Mucosa of descending colon (tissue), 3 donors: ENCODE measurements around the gene SH2D2A. TPM values are rescaled to one million over a fixed set of nuclear protein-coding genes. Genes with fewer than 3 reads are reported as not detected.

Source experiments
- ATAC-seq: fragments of 200-7000 bp; cut with Tn5 transposase; one replicate; pipeline ENCODE4 v1.9.1; 2020; ENCODE audit warnings: mild to moderate bottlenecking, moderate library complexity
- DNase-seq, 3 donors: peaks; one replicate each; pipeline ENCODE4 v3.0.0-alpha.2; 2020
- H3K36me3 ChIP-seq: fragments of 200-600 bp; one replicate; pipeline ENCODE4 v1.8.0; 2021; ENCODE audit warnings: low read depth, mild to moderate bottlenecking
- H3K4me1 ChIP-seq: fragments of 200-600 bp; one replicate; pipeline ENCODE4 v1.8.0; 2021; ENCODE audit warnings: low read depth, mild to moderate bottlenecking
- H3K4me3 ChIP-seq: fragments of 200-600 bp; one replicate; pipeline ENCODE4 v1.8.0; 2021; ENCODE audit warnings: mild to moderate bottlenecking
- H3K9me3 ChIP-seq: fragments of 200-600 bp; one replicate; pipeline ENCODE4 v1.8.0; 2021; ENCODE audit warnings: mild to moderate bottlenecking
- CTCF ChIP-seq: fragments of 200-600 bp; IDR thresholded peaks from one replicate; pipeline ENCODE4 v1.8.0; 2022; ENCODE audit warnings: antibody characterized with exemption, mild to moderate bottlenecking
- intact Hi-C, 2 donors: fragments of 100-400 bp; cut with DNase I in 1 of 2; cut with micrococcal nuclease in 1 of 2; formaldehyde crosslinking; loops; one replicate each; pipeline versions ENCODE4 v1.11.0 to v1.11.1; 2022; cut with DNase I, micrococcal nuclease
- total RNA-seq, 3 donors: library from RNA; stranded (reverse); fragmentation: NEBNext Ultra II Directional in 2 of 3; extraction: Animal tissue kit (Norgen Biotek cat#: 25700) in 2 of 3; gene quantifications; one replicate each; pipeline versions ENCODE4 v1.2.1 to v1.2.4, GENCODE V29; 2021 to 2023
- donor health status: DM: no; HTN: no; CAD: no; lungs with moderate emphysema.
- donor health status: DM: no; HTN: no; CAD: no.
- donor health status: DM: no; HTN: yes; CAD: no.

Gene SH2D2A
- total RNA-seq, 3 donors from 2014 or later = 2.9 to 3.3 (median 3.1) TPM

DNA sequence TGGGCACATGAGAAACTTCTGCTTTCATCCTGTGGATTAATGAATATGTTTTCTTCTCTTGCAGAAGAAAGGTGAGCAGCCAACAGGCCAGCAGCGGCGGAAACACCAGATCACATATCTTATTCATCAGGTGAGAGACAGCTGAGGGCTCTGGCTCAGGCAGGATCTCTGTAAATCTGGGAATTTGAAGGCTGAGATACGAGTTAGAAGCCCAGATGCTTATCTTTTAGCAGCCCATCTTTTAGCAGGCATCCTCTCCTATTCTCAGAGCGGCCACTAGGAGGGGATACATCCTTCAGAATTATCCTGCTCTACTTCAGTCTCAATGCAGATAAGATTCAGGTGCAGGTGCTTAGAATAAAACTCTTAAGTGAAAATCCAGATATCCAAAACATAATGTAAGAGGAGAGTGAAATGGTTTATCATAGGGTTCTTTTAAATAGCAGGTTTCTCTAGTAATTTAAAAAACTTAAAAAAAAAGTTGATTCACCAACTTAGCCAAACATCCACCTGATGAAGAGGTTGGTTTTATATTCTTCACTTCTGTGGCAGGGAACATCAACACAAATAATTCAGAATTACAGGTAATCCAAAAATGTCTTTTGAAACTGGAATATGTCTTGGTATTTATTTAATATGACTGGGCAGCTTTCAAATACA, 19.3 kb downstream of the SH2D2A start:
- DNase-seq = peak in 1 of 3 donors; percentile 74
- peak; percentile 42 for TF ChIP-seq CTCF
- Histone ChIP-seq H3K4me1 (no peaks in the 10 kb centered on the region), H3K9me3 (no peaks in the 10 kb centered on the region), H3K36me3 (peaks cover 5% of the 10 kb centered on the region), H3K4me3 (no peak overlapping the region)
- peak; percentile 80 for ATAC-seq
- intact Hi-C loops = loop anchor here in 1 of 2 donors (5.0 kb wide), 1 partner anchor 65 kb away; the partner anchor contains the start of gene NTRK1

DNA sequence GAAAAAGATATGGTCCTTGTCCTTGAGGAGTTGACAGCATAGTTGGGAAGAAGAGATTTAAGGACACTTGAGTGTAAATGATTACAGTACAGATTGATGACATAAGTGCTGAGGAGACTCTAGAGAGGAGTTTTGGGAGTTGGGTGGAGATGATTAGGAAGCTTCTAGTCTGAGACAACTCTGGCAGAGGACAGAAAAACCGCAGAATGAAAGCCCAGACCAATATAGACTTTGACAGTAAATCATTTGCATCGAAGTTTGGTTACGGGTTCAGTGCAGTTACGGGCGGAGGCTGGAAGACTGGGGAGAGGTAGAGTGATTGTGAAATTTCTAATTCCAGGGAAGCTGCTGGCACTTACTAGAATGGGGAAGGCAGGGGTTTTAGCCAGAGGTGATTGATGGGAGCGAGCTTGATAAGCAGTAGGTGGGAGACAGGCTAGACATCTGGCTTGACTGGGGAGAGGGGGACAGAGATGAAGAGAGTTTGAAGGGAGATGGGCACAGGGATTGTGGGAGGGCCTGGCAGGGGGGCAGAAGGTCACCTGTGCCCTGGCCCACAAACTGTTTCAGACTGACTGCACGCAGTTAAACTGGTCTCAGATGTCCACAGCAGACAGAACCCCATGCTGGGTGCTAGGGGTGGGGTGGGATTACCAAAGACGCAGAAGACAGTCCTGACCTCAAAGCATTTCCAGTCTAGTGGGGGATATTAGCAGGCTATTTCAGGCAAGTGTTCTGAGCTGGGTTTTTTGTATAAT, 20.1 kb downstream of the SH2D2A start:
- no peak for TF ChIP-seq CTCF
- Histone ChIP-seq H3K9me3 (no peaks in the 10 kb centered on the region), H3K4me3 (no peak overlapping the region), H3K4me1 (no peaks in the 10 kb centered on the region), H3K36me3 (peaks cover 5% of the 10 kb centered on the region)
- ATAC-seq = peak; percentile 19
- intact Hi-C loops = loop anchor here in 1 of 2 donors (5.0 kb wide), 1 partner anchor 66 kb away; the partner anchor contains the start of gene NTRK1
- no peak for DNase-seq

GRCh38 chr1:156795787-156796186, 20.9 kb downstream of the SH2D2A start:
- no peak overlapping the region for H3K4me3 ChIP-seq
- no peak for DNase-seq
- H3K9me3 ChIP-seq = no peaks in the 10 kb centered on the region
- no peaks in the 10 kb centered on the region for H3K4me1 ChIP-seq
- no peak for ATAC-seq
- intact Hi-C loops = loop anchor here in 1 of 2 donors (5.0 kb wide), 1 partner anchor 67 kb away; the partner anchor contains the start of gene NTRK1
- no peak for TF ChIP-seq CTCF
- peaks cover 5% of the 10 kb centered on the region for H3K36me3 ChIP-seq

- H3K4me1 ChIP-seq = no peaks in the 10 kb centered on the region
- no peak for TF ChIP-seq CTCF
- H3K9me3 ChIP-seq = no peaks in the 10 kb centered on the region
- intact Hi-C loops = loop anchor here in 1 of 2 donors (5.0 kb wide), 1 partner anchor 67 kb away; the partner anchor contains the start of gene NTRK1
- no peak for DNase-seq
- H3K36me3 ChIP-seq = peaks cover 2% of the 10 kb centered on the region
- ATAC-seq = no peak
- no peak overlapping the region for H3K4me3 ChIP-seq
Measured at GRCh38 chr1:156795374-156795733, 21.3 kb downstream of the SH2D2A start.

- ATAC-seq = no peak
- H3K4me3 ChIP-seq = no peak overlapping the region
- no peak for TF ChIP-seq CTCF
- DNase-seq = no peak
- H3K4me1 ChIP-seq = no peaks in the 10 kb centered on the region
- intact Hi-C loops = loop anchor here in 1 of 2 donors (5.0 kb wide), 1 partner anchor 68 kb away; the partner anchor contains the start of gene NTRK1
- no peaks in the 10 kb centered on the region for H3K9me3 ChIP-seq
- no peaks in the 10 kb centered on the region for H3K36me3 ChIP-seq
Measured at GRCh38 chr1:156794506-156795373, 21.9 kb downstream of the SH2D2A start.
